ENCODE data around the gene EPHA6. TPM values are rescaled to one million over a fixed set of nuclear protein-coding genes. Genes with fewer than 3 reads are reported as not detected.

The EPHA6 gene
- polyA plus RNA-seq, 3 donors = 0.06 to 1.1 (median 0.10) TPM

- WGBS, 3 donors = 50 to 70% (median 54%) methylated on average over 1 of the region's 1 CpG
- H3K27ac ChIP-seq (ENCODE audit: low read depth, low read length) = no peak overlapping the region
Measured at GRCh38 chr3:97636465-97636864, 822.1 kb downstream of the EPHA6 start.

GRCh38 chr3:97646932-97647331, 832.5 kb downstream of the EPHA6 start:
- WGBS, 3 donors = 89 to 92% (median 91%) methylated on average over 1 of the region's 1 CpG

DNA sequence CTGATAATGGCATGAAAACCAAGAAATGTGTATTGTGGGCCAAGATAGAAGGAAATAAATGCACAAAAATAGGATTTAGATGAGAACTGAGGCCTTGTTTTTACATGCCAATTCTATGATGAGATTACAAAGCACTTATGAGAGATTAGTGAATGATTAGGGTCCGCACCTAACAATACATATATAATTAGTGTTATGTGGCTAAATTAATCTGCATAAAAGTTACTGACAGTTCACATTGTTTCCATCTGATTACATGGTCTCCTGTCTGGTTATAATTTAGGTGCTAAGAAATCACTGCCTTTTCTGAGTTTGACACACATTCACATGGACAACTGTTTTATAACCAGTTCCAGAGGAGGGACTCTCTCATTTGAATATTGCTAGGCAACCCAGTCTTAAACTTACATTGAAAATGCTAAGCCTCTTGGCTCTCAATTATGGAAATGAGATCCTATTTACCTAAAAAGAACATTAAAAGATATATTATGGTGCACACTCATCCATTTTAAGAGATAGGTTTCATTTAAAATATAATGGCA, 833.1 kb downstream of the EPHA6 start:
- no peak overlapping the region for H3K27ac ChIP-seq (ENCODE audit: low read depth, low read length)
- WGBS, 3 donors = 84 to 91% (median 90%) methylated on average over 1 of the region's 1 CpG

More at GRCh38 chr3:97646932-97647331, 832.5 kb downstream of the EPHA6 start:
- H3K27ac ChIP-seq (ENCODE audit: low read depth, low read length) = no peak overlapping the region

DNA sequence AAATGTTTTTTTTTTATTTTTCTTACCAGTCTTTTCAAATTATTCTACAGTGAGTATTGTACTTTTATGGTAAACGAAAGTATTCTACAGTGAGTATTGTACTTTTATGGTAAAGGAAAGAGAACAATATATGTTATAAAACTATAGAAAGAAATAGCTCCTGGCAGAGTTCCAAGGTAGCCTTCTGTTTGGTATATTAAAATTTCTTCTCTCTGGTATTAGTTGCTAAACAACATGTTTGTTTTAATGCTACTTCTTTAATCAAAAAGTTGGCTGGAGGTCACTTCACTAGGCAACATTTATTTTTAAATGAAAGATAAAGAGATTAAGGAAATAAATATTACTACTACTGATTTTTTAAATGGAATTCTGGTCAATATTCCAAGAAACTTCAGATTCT, 841.6 kb downstream of the EPHA6 start:
- WGBS, 3 donors = 64 to 77% (median 68%) methylated on average over 1 of the region's 1 CpG

GRCh38 chr3:97656638-97657037, 842.2 kb downstream of the EPHA6 start:
- H3K27ac ChIP-seq (ENCODE audit: low read depth, low read length) = no peak overlapping the region

More for the DNA sequence above, 841.6 kb downstream of the EPHA6 start:
- H3K27ac ChIP-seq (ENCODE audit: low read depth, low read length) = no peak overlapping the region

GRCh38 chr3:97658668-97659285, 844.4 kb downstream of the EPHA6 start:
- 45 to 54% (median 54%) methylated on average over 3 of the region's 3 CpGs for WGBS, 3 donors
- H3K27ac ChIP-seq (ENCODE audit: low read depth, low read length) = no peak overlapping the region

DNA sequence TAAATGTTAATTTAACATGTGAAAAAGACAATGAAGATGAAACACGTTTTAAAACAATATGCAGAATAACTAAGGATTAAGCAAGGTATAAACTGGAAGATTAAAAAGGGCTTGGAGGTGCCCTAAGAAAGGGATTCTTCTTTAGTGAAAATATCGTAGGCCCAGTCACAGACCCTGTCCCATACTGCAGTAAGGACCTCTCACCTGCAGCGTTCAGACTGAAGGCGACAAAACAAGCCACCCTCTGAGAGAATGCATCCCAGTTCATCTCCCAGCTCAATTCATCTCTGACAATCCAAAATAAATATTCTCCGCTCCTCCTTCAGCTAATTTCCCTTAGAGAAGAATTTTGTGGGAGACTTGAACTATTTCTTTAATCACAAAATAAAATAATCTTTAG, 847.9 kb downstream of the EPHA6 start:
- 76 to 77% (median 76%) methylated on average over 5 of the region's 5 CpGs for WGBS, 3 donors
- no peak overlapping the region for H3K27ac ChIP-seq (ENCODE audit: low read depth, low read length)

- H3K27ac ChIP-seq (ENCODE audit: low read depth, low read length) = no peak overlapping the region
- WGBS, 3 donors = 72 to 76% (median 75%) methylated on average over 3 of the region's 3 CpGs
Measured at GRCh38 chr3:97662762-97663161, 848.4 kb downstream of the EPHA6 start.

- WGBS, 3 donors = 90 to 91% (median 91%) methylated on average over 5 of the region's 5 CpGs
- no peak overlapping the region for H3K27ac ChIP-seq (ENCODE audit: low read depth, low read length)
Measured at GRCh38 chr3:97665896-97666295, 851.5 kb downstream of the EPHA6 start.

GRCh38 chr3:97670952-97671351, 856.6 kb downstream of the EPHA6 start:
- WGBS, 3 donors = 80 to 91% (median 87%) methylated on average over 4 of the region's 4 CpGs

GRCh38 chr3:97673357-97673997, 859.1 kb downstream of the EPHA6 start:
- H3K27ac ChIP-seq (ENCODE audit: low read depth, low read length) = no peak overlapping the region
- 92% methylated on average over 3 of the region's 3 CpGs for WGBS, 3 donors

More at GRCh38 chr3:97670952-97671351, 856.6 kb downstream of the EPHA6 start:
- H3K27ac ChIP-seq (ENCODE audit: low read depth, low read length) = no peak overlapping the region

DNA sequence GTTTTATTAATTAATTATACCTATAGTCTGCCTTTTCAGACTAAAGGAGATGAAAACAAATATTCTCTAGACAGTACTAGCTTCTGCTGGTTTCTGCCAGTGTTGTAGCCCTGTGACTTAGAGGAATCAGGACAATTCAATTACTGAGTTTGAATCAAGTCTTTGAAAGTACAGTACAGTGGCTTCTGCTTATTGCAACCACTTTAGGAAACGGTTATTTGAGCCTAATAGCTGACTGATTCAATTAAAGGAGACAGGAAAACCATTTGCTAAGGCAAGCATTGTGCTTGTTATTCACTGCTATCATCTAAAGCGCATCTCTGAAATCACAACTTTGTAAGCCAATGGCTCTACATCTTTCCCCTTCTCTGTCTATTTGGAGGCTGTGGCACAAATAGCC, 860.1 kb downstream of the EPHA6 start:
- 73 to 82% (median 82%) methylated on average over 2 of the region's 2 CpGs for WGBS, 3 donors
- no peak overlapping the region for H3K27ac ChIP-seq (ENCODE audit: low read depth, low read length)

- no peak overlapping the region for H3K27ac ChIP-seq (ENCODE audit: low read depth, low read length)
Measured at GRCh38 chr3:97680210-97680609, 865.8 kb downstream of the EPHA6 start.

GRCh38 chr3:97680696-97681095, 866.3 kb downstream of the EPHA6 start:
- no peak overlapping the region for H3K27ac ChIP-seq (ENCODE audit: low read depth, low read length)

GRCh38 chr3:97684490-97684889, 870.1 kb downstream of the EPHA6 start:
- WGBS, 3 donors = 85 to 90% (median 88%) methylated on average over 4 of the region's 4 CpGs

GRCh38 chr3:97686258-97686657, 871.9 kb downstream of the EPHA6 start:
- H3K27ac ChIP-seq (ENCODE audit: low read depth, low read length) = no peak overlapping the region

More at GRCh38 chr3:97684490-97684889, 870.1 kb downstream of the EPHA6 start:
- H3K27ac ChIP-seq (ENCODE audit: low read depth, low read length) = no peak overlapping the region

DNA sequence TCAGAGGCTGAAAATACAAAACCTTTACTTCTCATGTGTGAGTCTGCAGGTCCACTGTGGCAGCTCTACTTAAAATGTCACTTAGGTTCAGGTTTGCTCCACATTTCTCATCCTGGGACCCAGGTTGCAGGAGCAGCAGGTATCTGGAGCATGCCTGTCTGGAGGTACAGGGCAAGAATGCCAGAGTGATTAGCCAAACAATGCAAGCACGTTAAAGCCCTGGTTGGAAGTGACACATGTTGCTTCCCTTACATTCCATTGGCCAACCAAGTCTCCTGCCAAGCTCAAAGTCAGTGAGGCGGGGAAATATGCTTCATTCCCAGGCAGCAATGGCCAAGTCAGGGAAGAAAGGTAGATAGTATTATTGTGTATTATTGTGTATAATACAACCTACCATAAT, 873.3 kb downstream of the EPHA6 start:
- WGBS, 3 donors = 46 to 60% (median 60%) methylated on average over 2 of the region's 2 CpGs
- no peak overlapping the region for H3K27ac ChIP-seq (ENCODE audit: low read depth, low read length)

GRCh38 chr3:97689111-97689510, 874.7 kb downstream of the EPHA6 start:
- WGBS, 3 donors = 82 to 88% (median 82%) methylated on average over 4 of the region's 4 CpGs
- H3K27ac ChIP-seq (ENCODE audit: low read depth, low read length) = no peak overlapping the region

- no peak overlapping the region for H3K27ac ChIP-seq (ENCODE audit: low read depth, low read length)
Measured at GRCh38 chr3:97689962-97690361, 875.6 kb downstream of the EPHA6 start.

DNA sequence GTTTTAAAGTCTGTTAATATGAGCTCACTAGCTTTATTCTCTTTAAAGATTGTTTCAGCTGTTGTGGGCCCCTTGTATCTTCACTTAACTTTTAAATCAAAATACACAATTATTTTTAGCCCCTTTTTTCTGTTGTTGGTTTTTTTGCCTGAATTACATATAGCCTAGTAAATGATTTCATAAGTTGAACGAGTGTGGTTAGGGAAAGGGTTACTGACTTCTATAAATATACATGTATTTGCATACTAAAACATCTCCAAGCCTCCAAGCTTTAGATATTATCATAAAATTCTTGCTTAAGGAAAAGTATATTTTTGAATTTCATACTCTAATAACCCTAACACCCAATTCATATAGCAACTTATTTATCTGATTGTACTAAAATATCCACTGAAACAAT, 877.0 kb downstream of the EPHA6 start:
- 69 to 86% (median 74%) methylated on average over 1 of the region's 1 CpG for WGBS, 3 donors
- no peak overlapping the region for H3K27ac ChIP-seq (ENCODE audit: low read depth, low read length)

Data from adipose tissue (tissue), 3 donors.